ENCODE data around the gene CYREN. TPM values are rescaled to one million over a fixed set of nuclear protein-coding genes. Genes with fewer than 3 reads are reported as not detected.
A peak's percentile ranks its signal among the peaks of the same experiment; 100 is the strongest.
"Not testable (repeated sequence)": the region's sequence is repeated elsewhere in the genome, so short reads cannot be mapped to it uniquely, and the experiment has no call there.

Gene CYREN
- total and polyA plus RNA-seq, 10 donors = 21.2 to 55.0 (median 44.1) TPM

DNA sequence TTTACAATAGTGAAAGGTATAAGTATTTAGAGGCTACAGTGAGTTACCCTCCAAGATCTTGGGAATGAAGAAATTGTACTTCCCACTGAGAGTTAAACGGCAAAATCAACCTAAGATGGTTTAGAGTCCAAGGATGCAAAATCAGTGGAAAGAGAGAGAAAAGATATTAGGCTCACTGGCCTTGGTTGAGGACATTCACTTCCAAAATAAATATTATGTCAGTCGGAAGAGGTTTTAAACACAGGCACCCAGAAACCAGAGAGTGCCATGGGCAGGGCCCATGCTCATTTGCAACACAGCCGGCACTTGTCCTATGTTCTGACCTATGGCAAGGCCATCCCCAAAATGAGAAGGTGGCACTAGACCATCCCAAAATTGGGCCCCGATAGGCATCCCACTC is 44.7 kb upstream of the CYREN start:
- intact Hi-C loops (cut with DNase I; ENCODE audit: low total_unique reads) = no loop called here
- H3K27ac ChIP-seq = no peak overlapping the region
- no peaks in the 10 kb centered on the region for H3K27me3 ChIP-seq (replicated peaks in 1 of 7)
- no peaks in the 10 kb centered on the region for H3K36me3 ChIP-seq
- H3K9me3 ChIP-seq = no peaks in the 10 kb centered on the region
- TF ChIP-seq POLR2A (IDR thresholded peaks at IDR 0.05) (no peak), POLR2AphosphoS5 (IDR thresholded peaks at IDR 0.05) (no peak)
- peaks cover 4 to 16% (median 11%) of the 10 kb centered on the region in 6 donors for H3K4me1 ChIP-seq
- no peak overlapping the region for H3K4me3 ChIP-seq
- 86 to 97% (median 96%) methylated on average over 4 of the region's 4 CpGs for WGBS, 5 donors
- no peak for DNase-seq

DNA sequence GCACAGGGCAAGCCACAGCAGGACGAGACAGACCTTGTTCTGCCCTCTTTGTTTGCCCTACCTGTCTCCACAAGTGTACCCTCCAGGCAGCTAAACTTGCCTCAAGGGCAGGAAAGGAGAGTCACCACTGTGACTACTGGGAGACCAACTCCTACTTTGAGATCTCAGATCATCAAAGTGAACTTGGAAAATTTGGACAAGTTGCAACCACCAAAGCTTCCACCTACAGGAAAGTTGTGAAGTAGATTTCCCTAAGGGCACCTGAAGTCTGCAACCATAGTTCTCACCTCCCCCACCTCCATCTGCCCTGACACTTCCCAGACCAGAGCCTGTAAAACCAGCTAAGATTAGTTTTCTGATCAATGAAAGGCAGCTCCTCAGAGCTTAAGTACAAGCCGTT is 43.3 kb upstream of the CYREN start:
- TF ChIP-seq, protein P1, sequence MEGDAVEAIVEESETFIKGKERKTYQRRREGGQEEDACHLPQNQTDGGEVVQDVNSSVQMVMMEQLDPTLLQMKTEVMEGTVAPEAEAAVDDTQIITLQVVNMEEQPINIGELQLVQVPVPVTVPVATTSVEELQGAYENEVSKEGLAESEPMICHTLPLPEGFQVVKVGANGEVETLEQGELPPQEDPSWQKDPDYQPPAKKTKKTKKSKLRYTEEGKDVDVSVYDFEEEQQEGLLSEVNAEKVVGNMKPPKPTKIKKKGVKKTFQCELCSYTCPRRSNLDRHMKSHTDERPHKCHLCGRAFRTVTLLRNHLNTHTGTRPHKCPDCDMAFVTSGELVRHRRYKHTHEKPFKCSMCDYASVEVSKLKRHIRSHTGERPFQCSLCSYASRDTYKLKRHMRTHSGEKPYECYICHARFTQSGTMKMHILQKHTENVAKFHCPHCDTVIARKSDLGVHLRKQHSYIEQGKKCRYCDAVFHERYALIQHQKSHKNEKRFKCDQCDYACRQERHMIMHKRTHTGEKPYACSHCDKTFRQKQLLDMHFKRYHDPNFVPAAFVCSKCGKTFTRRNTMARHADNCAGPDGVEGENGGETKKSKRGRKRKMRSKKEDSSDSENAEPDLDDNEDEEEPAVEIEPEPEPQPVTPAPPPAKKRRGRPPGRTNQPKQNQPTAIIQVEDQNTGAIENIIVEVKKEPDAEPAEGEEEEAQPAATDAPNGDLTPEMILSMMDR (IDR thresholded peaks at IDR 0.05 in 8 of 11, conservative IDR thresholded peaks at IDR 0.05 in 3 of 11) = no peak
- TF ChIP-seq POLR2AphosphoS5 (IDR thresholded peaks at IDR 0.05) (no peak), POLR2A (IDR thresholded peaks at IDR 0.05) (no peak)
- intact Hi-C loops (cut with DNase I; ENCODE audit: low total_unique reads) = no loop called here
- no peak for DNase-seq

DNA sequence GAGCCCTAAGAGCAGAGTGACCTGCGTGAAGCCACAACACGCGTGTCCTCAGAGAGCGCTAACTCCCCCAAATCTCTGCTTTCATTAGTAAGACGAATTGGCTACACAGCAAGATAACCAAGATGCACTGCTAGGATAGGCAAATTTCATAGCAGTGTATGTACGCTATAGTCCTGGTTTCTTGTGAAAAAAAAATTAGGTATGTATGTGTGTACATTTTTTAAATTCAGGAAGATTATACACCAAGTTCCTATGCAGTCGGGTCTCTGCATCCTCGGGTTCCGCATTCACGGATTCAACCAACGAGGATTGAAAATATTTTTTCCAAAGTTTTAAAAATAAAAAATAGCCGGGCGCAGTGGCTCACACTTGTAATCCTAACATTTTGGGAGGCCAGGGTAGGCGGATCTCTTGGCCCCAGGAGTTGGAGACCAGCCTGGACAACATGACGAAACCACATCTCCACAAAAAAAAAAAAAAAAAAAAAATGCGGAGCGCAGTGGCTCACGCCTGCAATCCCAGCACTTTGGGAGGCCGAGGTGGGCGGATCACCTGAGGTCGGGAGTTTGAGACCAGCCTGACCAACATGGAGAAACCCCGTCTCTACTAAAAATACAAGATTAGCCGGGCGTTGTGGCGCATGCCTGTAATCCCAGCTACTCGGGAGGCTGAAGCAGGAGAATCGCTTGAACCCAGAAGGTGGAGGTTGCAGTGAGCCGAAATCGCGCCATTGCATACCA is 41.6 kb upstream of the CYREN start:
- Histone ChIP-seq H3K4me3 (peak overlapping the region; percentile 58 to 83 (median 78)), H3K27ac (peak overlapping the region in 7 of 8 donors; percentile 87 to 94 (median 91)), H3K4me1 (peaks cover 23 to 46% (median 38%) of the 10 kb centered on the region in 6 donors)
- H3K9me3 ChIP-seq; H3K27me3 ChIP-seq (replicated peaks in 1 of 7); DNase-seq; intact Hi-C loops (cut with DNase I; ENCODE audit: low total_unique reads); H3K36me3 ChIP-seq: not testable (repeated sequence)
- 60 to 65% (median 63%) methylated on average over 30 of the region's 30 CpGs for WGBS, 5 donors

More for the DNA sequence above, 43.3 kb upstream of the CYREN start:
- WGBS, 5 donors = 71 to 90% (median 89%) methylated on average over 2 of the region's 2 CpGs
- Histone ChIP-seq H3K9me3 (no peaks in the 10 kb centered on the region), H3K4me3 (no peak overlapping the region), H3K36me3 (no peaks in the 10 kb centered on the region), H3K27ac (no peak overlapping the region), H3K4me1 (peaks cover 13 to 29% (median 24%) of the 10 kb centered on the region in 6 donors), H3K27me3 (replicated peaks in 1 of 7) (no peaks in the 10 kb centered on the region)

DNA sequence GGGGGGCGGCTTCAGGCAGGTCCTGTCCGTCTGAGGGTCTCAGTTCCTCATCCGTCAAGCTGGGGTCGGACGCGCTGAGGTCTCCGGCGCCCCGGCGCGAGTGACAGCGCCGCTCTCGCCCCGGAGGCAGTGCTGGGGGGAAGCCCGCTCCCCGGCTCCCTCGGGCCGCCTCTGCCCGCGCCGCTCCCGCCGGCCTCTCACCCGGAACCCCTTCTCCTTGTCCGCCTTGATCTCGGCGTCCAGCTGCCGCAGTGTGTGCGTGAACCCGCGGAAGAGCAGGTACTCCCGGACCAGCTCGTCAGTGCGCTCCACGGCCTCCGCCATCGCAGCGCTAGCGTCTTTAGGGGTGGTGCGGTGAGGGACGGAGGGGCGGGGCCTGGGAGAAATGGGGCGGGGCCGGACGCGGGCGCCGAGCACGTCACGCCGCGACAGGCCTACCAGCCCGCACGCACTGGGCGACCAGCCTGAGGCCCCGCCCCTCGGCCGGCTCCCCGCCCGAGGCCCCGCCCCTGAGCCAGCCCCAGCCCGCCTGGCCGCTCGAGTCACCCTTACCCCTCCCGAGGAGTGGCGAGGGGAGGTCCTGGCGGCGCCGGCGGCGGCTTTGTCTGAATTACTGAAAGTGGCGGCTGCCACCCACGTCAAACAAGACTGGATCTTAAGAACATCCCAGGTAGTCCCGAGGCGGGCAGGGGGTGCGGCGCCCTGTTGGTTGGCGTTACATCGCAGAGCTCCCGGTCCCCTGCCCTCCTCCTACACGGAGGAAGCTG is 40.9 kb upstream of the CYREN start, which contains the start of gene WDR91:
TSS of gene WDR91 (minus strand) at position 348 of the 767 bp plus-strand sequence. CDS start at position 324, 24 bp downstream.
- intact Hi-C loops (cut with DNase I; ENCODE audit: low total_unique reads) = no loop called here
- TF ChIP-seq POLR2A (IDR thresholded peaks at IDR 0.05) = peak in 2 of 3 donors; percentile 19 to 74
- TF ChIP-seq POLR2AphosphoS5 (IDR thresholded peaks at IDR 0.05) = peak; percentile 94 to 97 (median 97)
- TF ChIP-seq, protein P1 (IDR thresholded peaks at IDR 0.05 in 8 of 11, conservative IDR thresholded peaks at IDR 0.05 in 3 of 11) = peak in 3 of 11 experiments; percentile 7 to 37 (median 13)
- Histone ChIP-seq H3K4me3 (peak within 1 kb of the TSS; percentile 58 to 83 (median 78)), H3K9me3 (no peaks in the 10 kb centered on the region), H3K27me3 (replicated peaks in 1 of 7) (no peaks in the 10 kb centered on the region), H3K4me1 (peaks cover 25 to 54% (median 43%) of the 10 kb centered on the region in 6 donors), H3K36me3 (no peaks in the 10 kb centered on the region), H3K27ac (peak within 1 kb of the TSS; percentile 81 to 94 (median 90))
- WGBS, 5 donors = 0% methylated on average over 26 to 82 of the region's 82 CpGs
- DNase-seq = peak; percentile 100

DNA sequence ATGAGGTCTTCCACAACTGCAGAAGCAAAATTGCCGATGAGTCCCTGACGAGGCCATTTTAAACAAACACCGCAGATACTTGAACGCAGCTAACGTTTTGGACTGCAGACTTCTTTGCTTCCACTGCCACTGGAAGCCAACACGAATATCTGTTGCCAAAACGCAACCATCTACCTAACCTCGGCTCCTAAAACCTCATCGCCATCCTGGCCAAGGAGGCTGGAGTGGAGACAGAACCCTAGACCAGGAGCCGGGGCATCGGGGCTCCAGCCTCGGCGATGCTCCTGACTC is 40.3 kb upstream of the CYREN start:
- Histone ChIP-seq H3K36me3 (peaks cover 0 to 4% (median 1%) of the 10 kb centered on the region in 6 donors), H3K4me3 (peak overlapping the region; percentile 58 to 83 (median 78)), H3K4me1 (peaks cover 25 to 55% (median 43%) of the 10 kb centered on the region in 6 donors), H3K27me3 (replicated peaks in 1 of 7) (no peaks in the 10 kb centered on the region), H3K27ac (peak overlapping the region; percentile 81 to 94 (median 90)), H3K9me3 (no peaks in the 10 kb centered on the region)
- WGBS, 5 donors = 0 to 1% (median 0%) methylated on average over 11 to 13 of the region's 13 CpGs
- intact Hi-C loops (cut with DNase I; ENCODE audit: low total_unique reads) = no loop called here
- DNase-seq = no peak
- TF ChIP-seq POLR2A (IDR thresholded peaks at IDR 0.05) = no peak
- TF ChIP-seq, protein P1 (IDR thresholded peaks at IDR 0.05 in 8 of 11, conservative IDR thresholded peaks at IDR 0.05 in 3 of 11) = no peak
- no peak for TF ChIP-seq POLR2AphosphoS5 (IDR thresholded peaks at IDR 0.05)
